ENCODE measurements around the gene PXK.
A peak's percentile ranks its signal among the peaks of the same experiment; 100 is the strongest.
"Not testable (repeated sequence)": the region's sequence is repeated elsewhere in the genome, so short reads cannot be mapped to it uniquely, and the experiment has no call there.

PXK gene

GRCh38 chr3:58422756-58423325 is 90.1 kb downstream of the PXK start:
- no peak for DNase-seq

GRCh38 chr3:58424613-58425012 is 91.9 kb downstream of the PXK start:
- DNase-seq: no peak

GRCh38 chr3:58425782-58426181 is 93.1 kb downstream of the PXK start:
- no peak for DNase-seq

- no peak for DNase-seq
Observed at GRCh38 chr3:58427661-58428361, 95.1 kb downstream of the PXK start.

- no peak for DNase-seq
Observed at GRCh38 chr3:58429657-58430056, 97.0 kb downstream of the PXK start.

- DNase-seq: no peak
Observed at GRCh38 chr3:58432905-58433304, 100.2 kb downstream of the PXK start.

- no peak for DNase-seq
Observed at GRCh38 chr3:58433400-58434167, 100.9 kb downstream of the PXK start, which contains the start of gene PDHB. TSS of gene PDHB (minus strand) at chr3:58433832. CDS start at chr3:58433809, 23 bp downstream.

- DNase-seq: no peak
Observed at GRCh38 chr3:58434168-58434504, 101.4 kb downstream of the PXK start.

- DNase-seq: no peak
Observed at GRCh38 chr3:58434511-58434910, 101.8 kb downstream of the PXK start.

GRCh38 chr3:58434990-58435389 is 102.3 kb downstream of the PXK start:
- DNase-seq: no peak

GRCh38 chr3:58437276-58437675 is 104.6 kb downstream of the PXK start:
- not testable (repeated sequence) for DNase-seq

GRCh38 chr3:58440996-58441355 is 108.3 kb downstream of the PXK start:
- DNase-seq: not testable (repeated sequence)

- DNase-seq: no peak
Observed at GRCh38 chr3:58441514-58442450, 109.1 kb downstream of the PXK start.

- no peak for DNase-seq
Observed at GRCh38 chr3:58452176-58452575, 119.5 kb downstream of the PXK start.

- DNase-seq: no peak
Observed at GRCh38 chr3:58459160-58459559, 126.5 kb downstream of the PXK start.

- DNase-seq: no peak
Observed at GRCh38 chr3:58462829-58463180, 130.1 kb downstream of the PXK start.

- peak; percentile 8 for DNase-seq
Observed at GRCh38 chr3:58463181-58463941, 130.7 kb downstream of the PXK start.

- no peak for DNase-seq
Observed at GRCh38 chr3:58463942-58464271, 131.2 kb downstream of the PXK start.

GRCh38 chr3:58464866-58465265 is 132.2 kb downstream of the PXK start:
- DNase-seq: no peak

GRCh38 chr3:58466899-58467563 is 134.3 kb downstream of the PXK start:
- DNase-seq: no peak

GRCh38 chr3:58469096-58469495 is 136.4 kb downstream of the PXK start:
- DNase-seq: no peak

Data from NCI-H2081 treated with DMSO at 0.1 percent for 48 hours (cell line).